ENCODE data around the gene MOB3B.

- TF ChIP-seq, protein P1, sequence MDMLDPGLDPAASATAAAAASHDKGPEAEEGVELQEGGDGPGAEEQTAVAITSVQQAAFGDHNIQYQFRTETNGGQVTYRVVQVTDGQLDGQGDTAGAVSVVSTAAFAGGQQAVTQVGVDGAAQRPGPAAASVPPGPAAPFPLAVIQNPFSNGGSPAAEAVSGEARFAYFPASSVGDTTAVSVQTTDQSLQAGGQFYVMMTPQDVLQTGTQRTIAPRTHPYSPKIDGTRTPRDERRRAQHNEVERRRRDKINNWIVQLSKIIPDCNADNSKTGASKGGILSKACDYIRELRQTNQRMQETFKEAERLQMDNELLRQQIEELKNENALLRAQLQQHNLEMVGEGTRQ (IDR thresholded peaks at IDR 0.05; ENCODE audit: borderline replicate concordance, low read depth, low read length) = no peak
- TF ChIP-seq, protein P2, sequence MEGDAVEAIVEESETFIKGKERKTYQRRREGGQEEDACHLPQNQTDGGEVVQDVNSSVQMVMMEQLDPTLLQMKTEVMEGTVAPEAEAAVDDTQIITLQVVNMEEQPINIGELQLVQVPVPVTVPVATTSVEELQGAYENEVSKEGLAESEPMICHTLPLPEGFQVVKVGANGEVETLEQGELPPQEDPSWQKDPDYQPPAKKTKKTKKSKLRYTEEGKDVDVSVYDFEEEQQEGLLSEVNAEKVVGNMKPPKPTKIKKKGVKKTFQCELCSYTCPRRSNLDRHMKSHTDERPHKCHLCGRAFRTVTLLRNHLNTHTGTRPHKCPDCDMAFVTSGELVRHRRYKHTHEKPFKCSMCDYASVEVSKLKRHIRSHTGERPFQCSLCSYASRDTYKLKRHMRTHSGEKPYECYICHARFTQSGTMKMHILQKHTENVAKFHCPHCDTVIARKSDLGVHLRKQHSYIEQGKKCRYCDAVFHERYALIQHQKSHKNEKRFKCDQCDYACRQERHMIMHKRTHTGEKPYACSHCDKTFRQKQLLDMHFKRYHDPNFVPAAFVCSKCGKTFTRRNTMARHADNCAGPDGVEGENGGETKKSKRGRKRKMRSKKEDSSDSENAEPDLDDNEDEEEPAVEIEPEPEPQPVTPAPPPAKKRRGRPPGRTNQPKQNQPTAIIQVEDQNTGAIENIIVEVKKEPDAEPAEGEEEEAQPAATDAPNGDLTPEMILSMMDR (IDR thresholded peaks at IDR 0.05) = no peak
- TF ChIP-seq ZBTB33 (IDR thresholded peaks at IDR 0.05; ENCODE audit: borderline replicate concordance, low read depth) (no peak), SIN3A (IDR thresholded peaks at IDR 0.05; ENCODE audit: borderline replicate concordance, low read depth, low read length) (no peak), NRF1 (IDR thresholded peaks at IDR 0.05; ENCODE audit: low read depth, low read length) (no peak), RAD21 (IDR thresholded peaks at IDR 0.05; ENCODE audit: low read length) (no peak), CHD2 (IDR thresholded peaks at IDR 0.05; ENCODE audit: low read length, partially characterized antibody) (no peak), FOXM1 (IDR thresholded peaks at IDR 0.05; ENCODE audit: low read depth) (no peak), EP300 (IDR thresholded peaks at IDR 0.05; ENCODE audit: borderline replicate concordance in 1 of 2, low read depth in 1 of 2, low read length in 1 of 2) (no peak), YY1 (IDR thresholded peaks at IDR 0.05; ENCODE audit: low read depth) (no peak), EZH2phosphoT487 (IDR thresholded peaks at IDR 0.05; ENCODE audit: borderline replicate concordance, low read depth) (no peak)
- TF ChIP-seq, protein P3, sequence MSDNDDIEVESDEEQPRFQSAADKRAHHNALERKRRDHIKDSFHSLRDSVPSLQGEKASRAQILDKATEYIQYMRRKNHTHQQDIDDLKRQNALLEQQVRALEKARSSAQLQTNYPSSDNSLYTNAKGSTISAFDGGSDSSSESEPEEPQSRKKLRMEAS (IDR thresholded peaks at IDR 0.05; ENCODE audit: low read depth) = no peak
These were observed 143.0 kb downstream of the MOB3B start for GRCh38 chr9:27386571-27387091.
